Endothelial cell of umbilical vein (primary cell): ENCODE measurements around the gene RUNX2. TPM values are rescaled to one million over a fixed set of nuclear protein-coding genes. Genes with fewer than 3 reads are reported as not detected.

ENCODE experiments used
- BruUV-seq: library from RNA; stranded (reverse); fragments of 400-500 nt; replicated peaks from 2 replicates; lab custom pipeline; 2021; lab: Mats Ljungman, UMichigan
- CTCF ChIA-PET: fragments of 300-600, 350-600 bp; sonication (Branson Sonifier 250); formaldehyde crosslinking; loops from one replicate; lab custom pipeline; 2021; ENCODE audit warnings: antibody characterized with exemption, inconsistent platforms; lab: Charles Lee
- POLR2A ChIA-PET: fragments of 300-600, 350-600 bp; sonication (Branson Sonifier 250); formaldehyde crosslinking; loops from one replicate; lab custom pipeline; 2021; ENCODE audit warnings: antibody characterized with exemption, inconsistent platforms; lab: Charles Lee
- DNase-seq: peaks from one replicate; pipeline ENCODE4 v3.0.0-alpha.2; 2011; ENCODE audit warnings: low read depth, low spot score
- FAIRE-seq: peaks from 2 replicates; lab custom pipeline; 2011; peaks lifted over from hg19 to GRCh38; lab: Jason Lieb, UNC
- H2AFZ ChIP-seq: 2 replicates; pipeline ENCODE4 v1.6.0; 2012; ENCODE audit warnings: low read depth, low read length, control low read depth, inconsistent platforms
- H3K27ac ChIP-seq: 2 replicates; pipeline ENCODE4 v1.5.1; 2011; ENCODE audit warnings: low read depth, mild to moderate bottlenecking, control low read depth, low read length, moderate library complexity; ENCODE audit not compliant: insufficient read depth
- H3K27me3 ChIP-seq, 2 experiments: 2 replicates each; pipeline versions ENCODE4 v1.6.0 to v1.6.1; 2011; ENCODE audit warnings: low read length in 2 of 2, mixed read lengths in 1 of 2; ENCODE audit not compliant: control insufficient read depth in 2 of 2, insufficient read depth in 2 of 2
- H3K36me3 ChIP-seq, 2 experiments: 2 replicates in 1 of 2; 3 replicates in 1 of 2; pipeline ENCODE4 v1.5.1; 2011; ENCODE audit warnings: low read length in 2 of 2, mild to moderate bottlenecking in 1 of 2, moderate library complexity in 1 of 2; ENCODE audit not compliant: control insufficient read depth in 2 of 2, insufficient read depth in 2 of 2; ENCODE audit errors: extremely low read depth in 1 of 2
- H3K4me1 ChIP-seq: 3 replicates; pipeline ENCODE4 v1.5.1; 2011; ENCODE audit warnings: mild to moderate bottlenecking, low read length; ENCODE audit not compliant: control insufficient read depth, insufficient read depth; ENCODE audit errors: extremely low read depth
- H3K4me2 ChIP-seq: 2 replicates; pipeline ENCODE4 v1.6.1; 2011; ENCODE audit warnings: low read length, control low read depth, mixed read lengths; ENCODE audit not compliant: insufficient read depth
- H3K4me3 ChIP-seq, 3 experiments: fragments of 200-600 bp in 1 of 3; sonication (generic), shearing (Covaris generic) in 1 of 3; replicated peaks in 1 of 3; 2 replicates each; pipeline ENCODE4 v1.5.1; 2011 to 2016; ENCODE audit warnings: control low read depth in 3 of 3, low read length in 3 of 3, mild to moderate bottlenecking in 2 of 3, inconsistent platforms in 1 of 3, low read depth in 1 of 3, moderate library complexity in 1 of 3; ENCODE audit not compliant: insufficient read depth in 1 of 3
- H3K79me2 ChIP-seq: 2 replicates; pipeline ENCODE4 v1.6.0; 2012; ENCODE audit warnings: low read length, inconsistent platforms; ENCODE audit not compliant: control insufficient read depth, insufficient read depth
- H3K9ac ChIP-seq: replicated peaks from 2 replicates; pipeline ENCODE3; 2011; ENCODE audit warnings: low read length, control low read depth; ENCODE audit not compliant: insufficient read depth; ENCODE audit errors: extremely low read depth
- H3K9me1 ChIP-seq: replicated peaks from 3 replicates; pipeline ENCODE4 v1.6.0; 2011; ENCODE audit warnings: mild to moderate bottlenecking, low read length; ENCODE audit not compliant: control insufficient read depth, insufficient read depth; ENCODE audit errors: extremely low read depth
- H3K9me3 ChIP-seq: replicated peaks from 2 replicates; pipeline ENCODE4 v1.5.1; 2012; ENCODE audit warnings: low read length, inconsistent platforms; ENCODE audit not compliant: control insufficient read depth, insufficient read depth
- H4K20me1 ChIP-seq: replicated peaks from 2 replicates; pipeline ENCODE3; 2011; ENCODE audit warnings: mild to moderate bottlenecking, low read length; ENCODE audit not compliant: control insufficient read depth, insufficient read depth; ENCODE audit errors: extremely low read depth
- CTCF ChIP-seq, 2 donors: IDR thresholded peaks; 1 replicate in 1 of 2; 2 replicates in 1 of 2; pipeline ENCODE4 v1.5.1; 2011; ENCODE audit warnings: low read length in 2 of 2, mild to moderate bottlenecking in 2 of 2, moderate library complexity in 2 of 2, control low read depth in 1 of 2, inconsistent platforms in 1 of 2, low read depth in 1 of 2; ENCODE audit not compliant: insufficient read depth in 1 of 2; ENCODE audit errors: extremely low read depth in 1 of 2
- EZH2 ChIP-seq: IDR thresholded peaks from 2 replicates; pipeline ENCODE4 v1.6.1; 2012; ENCODE audit warnings: borderline replicate concordance, low read depth, mild to moderate bottlenecking, moderate library complexity, low read length, inconsistent platforms; ENCODE audit not compliant: severe bottlenecking
- GATA2 ChIP-seq: IDR thresholded peaks from 2 replicates; pipeline ENCODE4 v1.7.0; 2011; ENCODE audit warnings: low read depth, mild to moderate bottlenecking, moderate library complexity, mixed read lengths, low read length; ENCODE audit not compliant: insufficient read length, insufficient read depth
- JUN ChIP-seq: IDR thresholded peaks from 2 replicates; pipeline ENCODE4 v1.6.1; 2011; ENCODE audit warnings: borderline replicate concordance, low read depth; ENCODE audit not compliant: insufficient read length, insufficient read depth
- MAX ChIP-seq: IDR thresholded peaks from 2 replicates; pipeline ENCODE4 v1.6.1; 2011; ENCODE audit not compliant: insufficient read depth, insufficient read length
- MYC ChIP-seq: IDR thresholded peaks from one replicate; pipeline ENCODE4 v1.6.1; 2011; ENCODE audit warnings: mild to moderate bottlenecking, low read depth, low read length
- POLR2A ChIP-seq: IDR thresholded peaks from 2 replicates; pipeline ENCODE4 v1.6.1; 2012; ENCODE audit warnings: low read depth, mild to moderate bottlenecking, control low read depth, low read length
- POLR2AphosphoS5 ChIP-seq: IDR thresholded peaks from 2 replicates; pipeline ENCODE4 v1.6.1; 2012; ENCODE audit warnings: low read depth, mild to moderate bottlenecking, control low read depth, low read length, moderate library complexity; ENCODE audit not compliant: insufficient read depth
- dilution Hi-C: fragments of 300-500 bp; cut with MboI; formaldehyde crosslinking; loops from one replicate; pipeline ENCODE4 v1.15.0; 2019; ENCODE audit warnings: low sequenced_read_pairs; ENCODE audit not compliant: extremely low pct_ligation_motif_present
- intact Hi-C: fragments of 100-400 bp; cut with micrococcal nuclease; formaldehyde crosslinking; loops from one replicate; pipeline ENCODE4 v1.10.0; 2022
- polyA plus RNA-seq, 4 experiments: library from polyadenylated mRNA; depleted of rRNA in 3 of 4; stranded (reverse) in 3 of 4; unstranded in 1 of 4; fragments of >200 nt; gene quantifications; 2 replicates each; pipeline versions ENCODE4 v1.2.1 to v1.2.3, GENCODE V29; 2011 to 2012; ENCODE audit warnings: missing spikeins in 1 of 4
- total RNA-seq: library from RNA; stranded (reverse); gene quantifications from 2 replicates; pipeline ENCODE4 v1.2.3, GENCODE V29; 2021

RUNX2 gene
- total and polyA plus RNA-seq, 2 donors (not counting 3 experiments of a cell fraction or from before 2014, with no cell fraction given), result 0.06 TPM; not detected in 1

GRCh38 chr6:45597424-45597823 is 269.3 kb downstream of the RUNX2 start:
- TF ChIP-seq EZH2 (no peak), POLR2AphosphoS5 (no peak), JUN (no peak), MYC (no peak), MAX (no peak), POLR2A (no peak), GATA2 (no peak), CTCF (IDR thresholded peaks at IDR 0.05; ENCODE audit: extremely low read depth in 1 of 2, insufficient read depth in 1 of 2, low read depth in 1 of 2, low read length in 2 of 2) (no peak)

More at GRCh38 chr6:45597424-45597823, 269.3 kb downstream of the RUNX2 start:
- ChIA-PET CTCF (no interaction called here), POLR2A (no interaction called here)
- DNase-seq (no peak), FAIRE-seq (no peak)
- Histone ChIP-seq H3K9ac (no peak overlapping the region), H3K4me1 (peaks cover 5% of the 10 kb centered on the region), H3K27me3 (peaks cover 4 to 10% of the 10 kb centered on the region in 2 experiments), H3K9me3 (no peaks in the 10 kb centered on the region), H3K4me3 (no peak overlapping the region), H3K79me2 (no peaks in the 10 kb centered on the region), H3K36me3 (no peaks in the 10 kb centered on the region), H2AFZ (no peak overlapping the region), H3K9me1 (no peaks in the 10 kb centered on the region), H4K20me1 (no peaks in the 10 kb centered on the region), H3K27ac (no peak overlapping the region), H3K4me2 (no peak overlapping the region)
- intact Hi-C loops (no loop called here), dilution Hi-C loops (no loop called here)
- BruUV-seq, result no TSS peak
